Tibial artery (tissue), 4 donors: ENCODE measurements around the gene BACH1.
"Not testable (repeated sequence)": the region's sequence is repeated elsewhere in the genome, so short reads cannot be mapped to it uniquely, and the experiment has no call there.

Experiments
- DNase-seq, 2 donors: peaks; one replicate each; pipeline ENCODE4 v3.0.0-alpha.2; 2019
- H3K27ac ChIP-seq, 2 donors: fragments of 200-600 bp; sonication (generic) in 1 of 2; 1 replicate in 1 of 2; 2 replicates in 1 of 2; pipeline ENCODE4 v1.5.1; 2018 to 2019; ENCODE audit warnings: mild to moderate bottlenecking in 1 of 2
- H3K27me3 ChIP-seq, 2 donors: fragments of 200-600 bp; sonication (generic) in 1 of 2; one replicate each; pipeline versions ENCODE4 v1.5.1 to v1.6.0; 2016 to 2019
- H3K36me3 ChIP-seq, 3 donors: fragments of 200-600 bp; sonication (generic) in 2 of 3; one replicate each; pipeline ENCODE4 v1.5.1; 2016 to 2019; ENCODE audit warnings: mild to moderate bottlenecking in 2 of 3
- H3K4me1 ChIP-seq, 4 donors: fragments of 200-600 bp; sonication (generic) in 2 of 4; 1 replicate in 3 of 4; 2 replicates in 1 of 4; pipeline ENCODE4 v1.5.1; 2016 to 2019
- H3K4me3 ChIP-seq, 2 donors: fragments of 200-600 bp; sonication (generic) in 1 of 2; 1 replicate in 1 of 2; 2 replicates in 1 of 2; pipeline ENCODE4 v1.5.1; 2018 to 2019; ENCODE audit warnings: mild to moderate bottlenecking in 2 of 2
- H3K9me3 ChIP-seq, 3 donors: fragments of 200-600 bp; sonication (generic) in 1 of 3; one replicate each; pipeline ENCODE4 v1.5.1; 2016 to 2019
- CTCF ChIP-seq, 2 experiments: fragments of 200-600 bp in 1 of 2; fragments of 450-650 bp in 1 of 2; IDR thresholded peaks; one replicate each; pipeline ENCODE4 v1.5.1; 2017 to 2019; ENCODE audit warnings: antibody characterized with exemption in 2 of 2, mild to moderate bottlenecking in 1 of 2, moderate library complexity in 1 of 2
- intact Hi-C: fragments of 100-400 bp; cut with DNase I; formaldehyde crosslinking; loops from one replicate; pipeline ENCODE4 v1.15.0; 2023; ENCODE audit warnings: low total_unique reads

The BACH1 gene

DNA sequence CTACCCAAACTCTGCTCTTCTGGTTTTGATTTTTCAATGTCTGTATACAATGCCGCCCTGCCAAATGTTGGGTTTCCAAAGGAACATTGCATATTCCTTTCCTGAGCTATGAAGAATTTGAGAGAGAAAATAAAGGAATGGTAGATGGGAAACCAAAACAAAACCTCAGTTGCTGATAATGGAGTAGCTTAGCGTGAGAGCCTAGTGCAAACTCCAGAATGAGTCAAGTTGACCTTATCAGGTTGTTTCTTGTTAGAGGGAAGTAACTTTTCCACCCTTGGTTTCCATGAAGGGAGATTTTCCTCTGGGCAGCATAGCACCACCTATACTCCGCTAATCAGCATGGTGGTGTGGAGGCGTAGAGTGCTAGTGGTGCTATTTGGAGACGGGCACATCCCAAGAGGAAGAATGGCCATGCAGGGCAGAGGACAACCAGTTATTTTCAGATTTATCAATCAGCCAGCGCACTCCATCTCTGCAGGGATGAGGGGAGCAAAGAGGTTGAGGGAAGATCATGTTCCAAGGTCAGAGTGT is 51.6 kb downstream of the BACH1 start:
- H3K27ac ChIP-seq = no peak overlapping the region
- peaks cover 0 to 40% (median 11%) of the 10 kb centered on the region in 4 donors for H3K4me1 ChIP-seq
- no peak for DNase-seq
- H3K9me3 ChIP-seq = no peaks in the 10 kb centered on the region
- intact Hi-C loops = loop anchor here (5.0 kb wide), 1 partner anchor 258 kb away; no protein-coding TSS in a partner anchor
- H3K4me3 ChIP-seq = no peak overlapping the region
- peaks cover 0 to 3% (median 0%) of the 10 kb centered on the region in 3 donors for H3K36me3 ChIP-seq
- no peaks in the 10 kb centered on the region for H3K27me3 ChIP-seq
- no peak for TF ChIP-seq CTCF (IDR thresholded peaks at IDR 0.05)

DNA sequence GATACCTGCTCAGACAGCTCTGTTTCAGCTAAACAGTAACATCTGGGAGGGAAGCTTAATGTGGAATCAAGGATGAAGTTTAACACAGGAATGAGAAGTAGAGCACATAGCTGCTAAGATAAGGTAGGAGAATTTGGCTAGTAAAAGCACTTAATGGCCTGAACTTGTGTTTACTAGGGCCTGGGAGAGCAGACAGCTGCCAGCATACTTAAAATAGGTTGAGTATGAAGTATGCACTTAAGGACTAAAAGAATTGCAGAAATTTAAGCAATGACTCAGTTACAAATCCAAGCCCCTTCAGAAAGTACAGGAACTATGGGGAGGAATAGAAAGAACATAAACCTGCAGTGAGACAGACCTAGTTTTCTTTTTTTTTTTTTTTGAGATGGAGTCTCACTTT is 53.0 kb downstream of the BACH1 start:
- no peak overlapping the region for H3K4me3 ChIP-seq
- intact Hi-C loops = loop anchor here (5.0 kb wide), 1 partner anchor 259 kb away; no protein-coding TSS in a partner anchor
- no peak for DNase-seq
- no peaks in the 10 kb centered on the region for H3K27me3 ChIP-seq
- peak overlapping the region in 1 of 2 donors; percentile 12 for H3K27ac ChIP-seq
- TF ChIP-seq CTCF (IDR thresholded peaks at IDR 0.05) = no peak
- H3K36me3 ChIP-seq = peaks cover 0 to 3% (median 0%) of the 10 kb centered on the region in 3 donors
- peaks cover 0 to 33% (median 11%) of the 10 kb centered on the region in 4 donors for H3K4me1 ChIP-seq
- H3K9me3 ChIP-seq = no peaks in the 10 kb centered on the region

DNA sequence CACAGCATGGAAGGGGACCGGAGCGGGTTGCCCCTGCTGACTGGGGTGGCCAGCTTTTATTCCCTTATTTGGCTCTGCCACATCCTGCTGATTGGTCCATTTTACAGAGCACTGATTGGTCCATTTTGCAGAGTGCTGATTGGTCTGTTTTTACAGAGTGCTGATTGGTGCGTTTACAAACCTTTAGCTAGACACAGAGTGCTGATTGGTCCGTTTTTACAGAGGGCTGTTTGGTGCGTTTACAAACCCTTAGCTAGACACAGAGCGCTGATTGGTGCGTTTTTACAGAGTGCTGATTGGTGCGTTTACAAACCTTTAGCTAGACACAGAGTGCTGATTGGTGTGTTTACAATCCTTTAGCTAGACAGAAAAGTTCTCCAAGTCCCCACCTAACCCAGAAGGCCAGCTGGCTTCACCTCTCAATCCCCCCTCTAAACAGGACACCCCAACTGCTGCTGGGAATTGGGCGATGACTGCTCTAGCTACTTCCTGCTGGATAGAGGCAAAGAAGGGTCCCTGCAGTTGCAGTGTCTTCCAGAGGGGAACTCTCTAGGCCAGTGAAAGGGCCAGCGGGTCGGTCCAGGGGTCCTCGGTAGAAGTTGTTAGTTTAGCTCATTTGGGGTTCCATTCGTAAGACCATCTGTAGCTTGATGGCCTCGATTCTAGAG is 56.5 kb downstream of the BACH1 start:
- intact Hi-C loops, H3K36me3 ChIP-seq, H3K27me3 ChIP-seq, H3K9me3 ChIP-seq, H3K27ac ChIP-seq, H3K4me3 ChIP-seq, DNase-seq: not testable (repeated sequence)
- peaks cover 0 to 15% (median 6%) of the 10 kb centered on the region in 4 donors for H3K4me1 ChIP-seq

DNA sequence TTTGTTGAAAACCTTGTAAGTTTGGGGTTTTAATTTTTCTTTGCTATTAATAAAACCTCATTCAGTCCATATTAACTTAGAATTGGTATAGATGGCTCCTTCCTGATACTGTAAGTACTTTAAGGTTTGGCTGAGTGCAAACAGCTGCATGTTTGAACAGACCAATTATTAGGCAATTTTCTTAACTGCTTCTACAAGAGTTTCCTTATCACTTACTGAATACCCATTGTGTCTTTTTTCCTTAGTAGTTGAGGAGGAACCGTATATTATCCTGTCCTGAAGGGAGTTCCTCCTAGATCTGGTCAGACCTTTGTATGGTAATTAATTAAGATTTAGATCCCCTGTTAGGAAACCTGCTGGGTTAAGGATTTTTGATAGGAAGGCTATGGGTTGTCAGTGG is 57.6 kb downstream of the BACH1 start:
- DNase-seq, H3K9me3 ChIP-seq, H3K4me3 ChIP-seq, H3K36me3 ChIP-seq, H3K27me3 ChIP-seq, intact Hi-C loops, H3K27ac ChIP-seq: not testable (repeated sequence)
- H3K4me1 ChIP-seq = peaks cover 0 to 13% (median 6%) of the 10 kb centered on the region in 4 donors

- DNase-seq, H3K9me3 ChIP-seq, intact Hi-C loops, H3K27ac ChIP-seq, H3K4me3 ChIP-seq, H3K27me3 ChIP-seq, H3K4me1 ChIP-seq, H3K36me3 ChIP-seq: not testable (repeated sequence)
These were observed 58.1 kb downstream of the BACH1 start for GRCh38 chr21:29356810-29357209.

- no peak overlapping the region for H3K4me3 ChIP-seq
These were observed 61.0 kb downstream of the BACH1 start for GRCh38 chr21:29359718-29360117.

More at GRCh38 chr21:29359718-29360117, 61.0 kb downstream of the BACH1 start:
- TF ChIP-seq CTCF (IDR thresholded peaks at IDR 0.05) = no peak
- no peak overlapping the region for H3K27ac ChIP-seq
- no peaks in the 10 kb centered on the region for H3K27me3 ChIP-seq
- no peak for DNase-seq
- no peaks in the 10 kb centered on the region for H3K4me1 ChIP-seq
- no peaks in the 10 kb centered on the region for H3K9me3 ChIP-seq
- intact Hi-C loops = no loop called here
- peaks cover 0 to 6% (median 3%) of the 10 kb centered on the region in 3 donors for H3K36me3 ChIP-seq
